Neural progenitor cell (in vitro differentiated cells): Measurements from ENCODE around the gene GPR62.

Source experiments
- CTCF ChIP-seq: fragments of 200-600 bp; sonication (generic); IDR thresholded peaks from 2 replicates; pipeline ENCODE4 v1.5.1; 2017; ENCODE audit warnings: antibody characterized with exemption, mild to moderate bottlenecking
- EZH2 ChIP-seq: fragments of 200-600 bp; sonication (generic); IDR thresholded peaks from 2 replicates; pipeline ENCODE4 v1.6.1; 2017; ENCODE audit warnings: antibody characterized with exemption, mild to moderate bottlenecking, moderate library complexity

GRCh38 chr3:52004163-52004787 lies 49.1 kb downstream of the GPR62 start:
- peak; percentile 76 for TF ChIP-seq CTCF
- no peak for TF ChIP-seq EZH2
